CD14-positive monocyte (primary cell): Measurements from ENCODE around the gene ALDH1L2. TPM values are rescaled to one million over a fixed set of nuclear protein-coding genes. Genes with fewer than 3 reads are reported as not detected.

Source experiments
- DNase-seq, 3 donors: peaks; one replicate each; pipeline ENCODE4 v3.0.0-alpha.2; 2011 to 2022
- H2AFZ ChIP-seq: 2 replicates; pipeline ENCODE4 v1.6.0; 2012; ENCODE audit warnings: mild to moderate bottlenecking, low read depth, low read length, inconsistent platforms; ENCODE audit not compliant: insufficient read depth, poor library complexity, severe bottlenecking
- H3K27ac ChIP-seq, 2 donors: 1 replicate in 1 of 2; 2 replicates in 1 of 2; pipeline ENCODE4 v1.5.1; 2012 to 2013; ENCODE audit warnings: low read length in 2 of 2, control low read depth in 1 of 2, inconsistent platforms in 1 of 2, low read depth in 1 of 2, mild to moderate bottlenecking in 1 of 2
- H3K27me3 ChIP-seq, 2 donors: one replicate each; pipeline versions ENCODE4 v1.6.0 to v1.6.1; 2011 to 2013; ENCODE audit warnings: low read length in 2 of 2; ENCODE audit not compliant: control insufficient read depth in 2 of 2, insufficient read depth in 2 of 2
- H3K36me3 ChIP-seq, 2 donors: replicated peaks in 1 of 2; 1 replicate in 1 of 2; 2 replicates in 1 of 2; pipeline versions ENCODE4 v1.5.1 to v1.6.1; 2012 to 2013; ENCODE audit warnings: low read length in 2 of 2, control low read depth in 1 of 2, inconsistent platforms in 1 of 2, mild to moderate bottlenecking in 1 of 2; ENCODE audit not compliant: insufficient read depth in 2 of 2, control insufficient read depth in 1 of 2
- H3K4me1 ChIP-seq, 2 donors: 1 replicate in 1 of 2; 2 replicates in 1 of 2; pipeline versions ENCODE4 v1.5.1 to v1.6.1; 2012 to 2013; ENCODE audit warnings: low read length in 2 of 2, control low read depth in 1 of 2, inconsistent platforms in 1 of 2, mild to moderate bottlenecking in 1 of 2, moderate library complexity in 1 of 2; ENCODE audit not compliant: insufficient read depth in 2 of 2, control insufficient read depth in 1 of 2
- H3K4me2 ChIP-seq: replicated peaks from 2 replicates; pipeline ENCODE3; 2012; ENCODE audit warnings: low read length, moderate library complexity, mild to moderate bottlenecking; ENCODE audit not compliant: poor library complexity, severe bottlenecking; ENCODE audit errors: extremely low read depth
- H3K4me3 ChIP-seq, 3 experiments: fragments of 200-600 bp in 1 of 3; sonication (generic) in 1 of 3; replicated peaks in 1 of 3; 1 replicate in 2 of 3; 2 replicates in 1 of 3; pipeline ENCODE4 v1.5.1; 2011 to 2013; ENCODE audit warnings: low read length in 3 of 3, mild to moderate bottlenecking in 3 of 3, control low read depth in 2 of 3, low read depth in 2 of 3, inconsistent platforms in 1 of 3, moderate library complexity in 1 of 3
- H3K79me2 ChIP-seq: 2 replicates; pipeline ENCODE4 v1.6.0; 2012; ENCODE audit warnings: mild to moderate bottlenecking, control low read depth, inconsistent platforms, low read length, moderate library complexity; ENCODE audit not compliant: insufficient read depth
- H3K9ac ChIP-seq: 2 replicates; pipeline ENCODE4 v1.6.0; 2017; ENCODE audit warnings: low read length, mild to moderate bottlenecking; ENCODE audit not compliant: insufficient read depth, poor library complexity, severe bottlenecking
- H3K9me3 ChIP-seq, 2 donors: replicated peaks in 1 of 2; 1 replicate in 1 of 2; 2 replicates in 1 of 2; pipeline versions ENCODE4 v1.5.1 to v1.6.1; 2012 to 2013; ENCODE audit warnings: low read length in 2 of 2, control low read depth in 1 of 2; ENCODE audit not compliant: control insufficient read depth in 1 of 2, insufficient read depth in 1 of 2
- H4K20me1 ChIP-seq: 2 replicates; pipeline ENCODE4 v1.6.0; 2012; ENCODE audit warnings: mild to moderate bottlenecking, low read length, control low read depth, moderate library complexity; ENCODE audit not compliant: insufficient read depth
- H3K27ac Mint-ChIP-seq, 7 donors: one replicate each; pipeline ENCODE4 v1.8.0; 2020; ENCODE audit warnings: mild to moderate bottlenecking in 7 of 7, mixed read lengths in 7 of 7, moderate library complexity in 6 of 7, inconsistent platforms in 2 of 7
- H3K27me3 Mint-ChIP-seq, 3 donors: one replicate each; pipeline ENCODE4 v1.8.0; 2021 to 2022; ENCODE audit warnings: low read depth in 3 of 3, mild to moderate bottlenecking in 3 of 3, mixed read lengths in 3 of 3, moderate library complexity in 3 of 3, inconsistent platforms in 1 of 3
- H3K36me3 Mint-ChIP-seq, 2 donors: one replicate each; pipeline ENCODE4 v1.8.0; 2020; ENCODE audit warnings: mixed read lengths in 2 of 2, inconsistent platforms in 1 of 2, mild to moderate bottlenecking in 1 of 2
- H3K4me1 Mint-ChIP-seq: one replicate; pipeline ENCODE4 v1.8.0; 2020; ENCODE audit warnings: mild to moderate bottlenecking, mixed read lengths
- H3K4me3 Mint-ChIP-seq, 2 donors: one replicate each; pipeline ENCODE4 v1.8.0; 2020; ENCODE audit warnings: mild to moderate bottlenecking in 2 of 2, mixed read lengths in 2 of 2, moderate library complexity in 1 of 2
- H3K9me3 Mint-ChIP-seq, 7 donors: one replicate each; pipeline ENCODE4 v1.8.0; 2020 to 2022; ENCODE audit warnings: mixed read lengths in 7 of 7, mild to moderate bottlenecking in 6 of 7, moderate library complexity in 6 of 7, inconsistent platforms in 2 of 7
- CTCF ChIP-seq: fragments of 200-600 bp; IDR thresholded peaks from one replicate; pipeline ENCODE4 v1.8.0; 2022; ENCODE audit warnings: antibody characterized with exemption, mild to moderate bottlenecking
- WGBS: methylation state at CpG from one replicate; pipeline ENCODE4 v1.1.5; 2013; ENCODE audit warnings: missing lambda C conversion rate; ENCODE audit not compliant: insufficient coverage; 5-methylcytosine and 5-hydroxymethylcytosine counted together
- intact Hi-C, 2 donors: fragments of 100-400 bp; cut with micrococcal nuclease; formaldehyde crosslinking; loops; one replicate each; pipeline versions ENCODE4 v1.15.0 to v1.15.1; 2023
- polyA plus RNA-seq, 3 donors: library from polyadenylated mRNA; depleted of rRNA in 1 of 3; unstranded in 2 of 3; stranded (reverse) in 1 of 3; fragments of 300-500 nt in 2 of 3; fragments of >200 nt in 1 of 3; fragmentation: Illumina TruSeq in 2 of 3; gene quantifications; 1 replicate in 2 of 3; 2 replicates in 1 of 3; pipeline ENCODE4 v1.2.3, GENCODE V29; 2012 to 2021

ALDH1L2 gene
- polyA plus RNA-seq, 3 donors = 0.03 to 0.20 TPM; not detected in 1

- H3K79me2 ChIP-seq = no peaks in the 10 kb centered on the region
- no peaks in the 10 kb centered on the region for H3K4me1 Mint-ChIP-seq
- no peak overlapping the region for H3K9ac ChIP-seq
- no peak overlapping the region for H3K4me3 Mint-ChIP-seq
- no peaks in the 10 kb centered on the region for H3K27me3 ChIP-seq
- no peak overlapping the region for H3K27ac ChIP-seq
- intact Hi-C loops = no loop called here
- H3K4me3 ChIP-seq = no peak overlapping the region
- H4K20me1 ChIP-seq = no peaks in the 10 kb centered on the region
- DNase-seq = no peak
- H3K9me3 ChIP-seq = no peaks in the 10 kb centered on the region
- no peak for TF ChIP-seq CTCF
- no peaks in the 10 kb centered on the region for H3K36me3 ChIP-seq
- H3K4me2 ChIP-seq = no peak overlapping the region
- H3K27me3 Mint-ChIP-seq = peaks cover 0 to 2% (median 0%) of the 10 kb centered on the region in 3 donors
- H3K36me3 Mint-ChIP-seq = peaks cover 0 to 3% of the 10 kb centered on the region in 2 donors
- no peak overlapping the region for H3K27ac Mint-ChIP-seq
- WGBS = no CpG with 5 or more reads among the region's 3 CpGs
- H3K9me3 Mint-ChIP-seq = no peaks in the 10 kb centered on the region
- no peak overlapping the region for H2AFZ ChIP-seq
- no peaks in the 10 kb centered on the region for H3K4me1 ChIP-seq
Measured at GRCh38 chr12:105071981-105072380, 12.3 kb downstream of the ALDH1L2 start.

DNA sequence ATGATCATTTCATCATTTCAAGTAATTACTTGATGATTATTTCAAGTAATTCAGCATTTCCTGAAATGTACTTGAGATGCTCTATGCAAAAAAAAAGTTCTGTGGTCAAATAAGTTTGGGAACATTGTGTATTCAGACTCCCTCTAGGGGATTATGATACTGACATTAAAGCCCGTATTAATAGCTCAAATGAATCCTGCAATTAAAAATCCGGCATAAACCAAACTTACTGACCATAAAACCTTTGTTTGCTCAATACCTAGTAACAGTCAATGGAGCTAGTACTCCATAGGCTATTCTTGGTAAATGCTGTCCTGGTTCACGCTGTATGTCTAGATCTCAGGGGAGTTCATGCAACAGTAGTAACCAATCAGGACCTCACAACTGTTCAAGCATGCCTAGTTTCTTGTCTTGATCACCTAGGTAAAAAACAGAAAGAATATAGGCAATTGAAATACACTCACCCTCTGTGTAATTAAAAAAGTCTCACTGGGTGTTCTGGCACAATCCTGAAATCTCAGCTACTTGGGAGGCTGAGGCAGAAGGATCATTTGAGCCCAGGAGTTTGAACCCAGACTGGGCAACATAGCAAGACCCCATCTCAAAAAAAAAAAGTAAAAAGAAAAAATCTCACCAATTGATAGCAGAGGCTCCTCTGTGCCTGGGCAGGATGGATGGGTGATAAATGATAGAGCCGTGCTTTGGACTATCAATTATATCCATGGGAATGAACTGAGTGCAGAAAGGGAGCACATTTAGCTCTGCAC lies 14.1 kb downstream of the ALDH1L2 start:
- no peak overlapping the region for H2AFZ ChIP-seq
- DNase-seq = no peak
- intact Hi-C loops = no loop called here
- 90% methylated on average over 2 of the region's 4 CpGs for WGBS
- no peaks in the 10 kb centered on the region for H3K36me3 ChIP-seq
- Mint-ChIP-seq H3K27me3 (peaks cover 0 to 2% (median 0%) of the 10 kb centered on the region in 3 donors), H3K4me1 (no peaks in the 10 kb centered on the region), H3K36me3 (peaks cover 0 to 3% of the 10 kb centered on the region in 2 donors), H3K9me3 (no peaks in the 10 kb centered on the region), H3K4me3 (no peak overlapping the region), H3K27ac (no peak overlapping the region)
- no peak overlapping the region for H3K4me2 ChIP-seq
- no peak for TF ChIP-seq CTCF
- H3K4me3 ChIP-seq = no peak overlapping the region
- no peaks in the 10 kb centered on the region for H3K4me1 ChIP-seq
- no peak overlapping the region for H3K9ac ChIP-seq
- no peaks in the 10 kb centered on the region for H4K20me1 ChIP-seq
- H3K27ac ChIP-seq = no peak overlapping the region
- no peaks in the 10 kb centered on the region for H3K9me3 ChIP-seq
- no peaks in the 10 kb centered on the region for H3K79me2 ChIP-seq
- H3K27me3 ChIP-seq = no peaks in the 10 kb centered on the region
